HG03135 (cell line): ENCODE data around the gene SUSD3.

Experiments used
- ATAC-seq: cut with Tn5 transposase; IDR thresholded peaks from one replicate; pipeline ENCODE4 v1.9.1; 2021; ENCODE audit warnings: mild to moderate bottlenecking, moderate library complexity; ENCODE audit not compliant: unreplicated experiment

The SUSD3 gene

GRCh38 chr9:93028448-93029006 lies 30.0 kb upstream of the SUSD3 start:
- no peak for ATAC-seq

DNA sequence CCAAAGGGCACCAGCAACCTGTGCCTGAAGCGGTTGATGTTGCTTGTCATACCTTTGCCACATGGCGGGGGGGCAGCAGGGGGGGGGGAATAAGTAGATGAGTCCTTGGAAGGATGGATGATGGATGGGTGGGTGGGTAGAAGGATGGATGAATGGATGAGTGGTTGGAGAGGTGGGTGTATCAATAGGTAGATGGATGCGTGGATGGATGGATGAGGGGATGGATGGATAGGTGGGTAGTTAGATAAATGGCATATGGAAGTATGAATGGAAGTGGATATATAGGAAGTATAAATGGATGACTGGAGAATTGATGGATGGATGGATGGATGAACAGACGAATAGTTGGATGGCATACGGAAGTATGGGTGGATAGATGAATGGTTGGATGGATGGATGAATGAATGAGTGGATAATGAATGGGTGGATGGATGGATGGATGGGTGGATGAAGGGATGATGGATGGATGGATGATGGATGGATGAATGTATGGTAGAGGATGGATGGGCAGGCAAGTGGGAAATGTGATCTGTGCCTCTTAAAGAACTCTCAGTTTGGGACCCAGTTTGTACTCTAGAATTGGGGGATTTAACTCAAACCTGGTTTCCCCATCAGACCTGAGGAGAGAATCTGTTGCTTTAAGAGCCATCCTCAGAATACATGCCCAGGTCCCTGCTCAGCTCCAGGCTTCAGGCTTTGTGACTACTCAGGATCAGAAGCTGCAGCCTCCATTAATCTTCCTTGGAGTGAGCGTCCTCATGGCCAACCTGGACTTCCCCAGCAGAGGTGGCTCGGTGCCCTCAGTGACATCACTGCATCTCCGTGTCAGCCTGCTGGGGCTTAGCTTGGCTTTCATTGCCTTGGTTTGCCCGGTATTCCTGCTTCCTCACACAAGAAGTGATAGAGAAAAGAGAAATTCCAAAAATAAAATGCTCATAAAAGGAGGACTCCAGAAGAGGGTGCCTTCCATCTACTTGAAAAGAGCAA lies 27.6 kb upstream of the SUSD3 start:
- ATAC-seq, result no peak

DNA sequence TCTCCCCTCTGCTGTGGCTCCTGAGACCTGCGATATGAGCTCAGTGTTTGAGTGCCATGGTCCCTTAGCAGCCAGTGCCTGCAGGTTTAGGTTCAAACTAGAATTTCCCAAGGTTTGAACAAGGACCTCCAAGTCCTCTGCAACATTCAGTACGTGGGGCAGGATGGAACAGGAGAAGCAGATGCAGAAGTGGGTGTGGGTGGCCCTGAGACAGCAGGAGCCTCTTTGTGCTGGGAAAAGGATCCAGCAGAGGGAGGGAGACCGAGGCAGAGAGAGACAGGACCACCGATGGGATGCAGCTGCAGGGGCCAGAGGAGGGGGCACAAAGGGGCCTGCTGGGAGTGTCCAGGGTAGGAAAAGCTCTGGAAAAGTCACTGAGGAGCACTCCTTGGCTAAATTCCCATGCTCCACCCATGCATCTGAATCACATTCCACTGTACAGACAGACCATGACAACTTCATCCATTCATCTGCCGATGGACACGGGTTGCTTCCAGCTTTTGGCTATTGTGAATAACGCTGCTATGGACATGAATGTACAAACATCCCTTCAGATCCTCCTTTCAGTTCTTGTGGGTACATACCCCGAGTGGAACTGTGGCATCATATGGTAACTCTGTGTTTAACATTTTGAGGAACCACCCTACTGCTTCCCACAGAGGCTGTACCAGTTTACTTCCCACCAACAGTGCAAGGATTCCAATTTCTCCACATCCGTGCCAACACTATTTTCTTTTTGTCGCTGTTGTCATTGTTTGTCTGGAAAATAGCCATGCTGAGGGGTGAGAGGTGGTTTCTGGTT lies 26.7 kb upstream of the SUSD3 start:
- no peak for ATAC-seq

- ATAC-seq, result no peak
Observed at GRCh38 chr9:93032545-93032944, 26.0 kb upstream of the SUSD3 start.

GRCh38 chr9:93033531-93033930 lies 25.0 kb upstream of the SUSD3 start:
- no peak for ATAC-seq

GRCh38 chr9:93035106-93035660 lies 23.3 kb upstream of the SUSD3 start:
- no peak for ATAC-seq

- ATAC-seq, result no peak
Observed at GRCh38 chr9:93035821-93036351, 22.6 kb upstream of the SUSD3 start.

- no peak for ATAC-seq
Observed at GRCh38 chr9:93036887-93037475, 21.5 kb upstream of the SUSD3 start.

- no peak for ATAC-seq
Observed at GRCh38 chr9:93037476-93037971, 21.0 kb upstream of the SUSD3 start.

- no peak for ATAC-seq
Observed at GRCh38 chr9:93038918-93039317, 19.6 kb upstream of the SUSD3 start.

DNA sequence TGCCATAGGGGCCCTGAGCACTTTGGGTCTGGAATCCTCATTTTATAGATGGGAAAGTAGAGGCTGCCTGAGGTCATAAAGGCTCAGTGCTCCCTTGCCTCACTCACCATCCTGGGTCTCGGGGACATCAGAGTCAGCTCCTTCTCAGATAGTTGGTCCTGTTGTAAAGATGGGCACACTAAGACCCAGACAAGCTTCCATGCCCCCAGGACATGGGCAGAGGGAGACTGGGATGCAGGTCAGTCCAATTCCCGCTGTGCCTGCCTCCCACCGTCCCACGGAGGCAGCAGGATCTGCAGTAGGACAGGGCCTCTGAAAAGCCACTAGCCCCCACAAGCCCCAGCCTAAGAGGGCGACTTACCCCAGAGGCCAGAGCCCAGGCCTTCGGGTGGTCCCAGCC lies 19.0 kb upstream of the SUSD3 start:
- no peak for ATAC-seq

GRCh38 chr9:93039976-93040375 lies 18.5 kb upstream of the SUSD3 start:
- no peak for ATAC-seq

GRCh38 chr9:93040409-93040808 lies 18.1 kb upstream of the SUSD3 start:
- no peak for ATAC-seq

- ATAC-seq, result no peak
Observed at GRCh38 chr9:93041108-93041802, 17.2 kb upstream of the SUSD3 start.

- no peak for ATAC-seq
Observed at GRCh38 chr9:93043122-93043521, 15.4 kb upstream of the SUSD3 start.

- no peak for ATAC-seq
Observed at GRCh38 chr9:93045521-93045920, 13.0 kb upstream of the SUSD3 start.

- no peak for ATAC-seq
Observed at GRCh38 chr9:93048566-93049448, 9.7 kb upstream of the SUSD3 start.

DNA sequence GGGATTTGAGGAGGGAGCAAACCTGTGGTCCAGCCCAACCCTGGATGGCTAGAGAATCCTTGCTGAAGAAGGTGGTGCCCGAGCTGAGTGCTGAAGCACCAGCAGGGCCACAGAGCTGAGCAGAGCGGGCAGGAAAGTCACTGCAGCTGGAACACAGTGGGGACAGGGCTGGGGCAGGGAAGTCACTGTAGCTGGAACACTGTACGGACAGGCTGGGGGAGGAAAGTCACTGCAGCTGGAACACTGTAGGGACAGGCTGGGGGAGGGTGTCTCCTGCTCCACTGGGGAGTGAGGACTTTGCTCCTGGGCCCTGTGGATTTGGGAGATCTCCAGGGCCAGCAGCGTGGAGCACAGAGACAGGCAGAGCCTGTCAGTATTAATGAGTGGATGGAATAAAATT lies 9.0 kb upstream of the SUSD3 start:
- ATAC-seq, result no peak

- ATAC-seq, result no peak
Observed at GRCh38 chr9:93050231-93050630, 8.3 kb upstream of the SUSD3 start.
